ENCODE results near the gene UBAC2. TPM values are rescaled to one million over a fixed set of nuclear protein-coding genes. Genes with fewer than 3 reads are reported as not detected.

Gene UBAC2
- total and polyA plus RNA-seq, 2 of the 4 experiments (the other 2 are of a cell fraction): 20.8 to 36.3 TPM

- Histone ChIP-seq H3K4me1 (ENCODE audit: control insufficient read depth, insufficient read depth, low read length) (no peaks in the 10 kb centered on the region), H4K8ac (ENCODE audit: low read depth in 2 of 2, low read length in 2 of 2) (no peak overlapping the region), H3K4ac (ENCODE audit: low read depth, low read length) (no peak overlapping the region), H2BK120ac (ENCODE audit: low read depth, low read length) (no peak overlapping the region), H3K27ac (ENCODE audit: insufficient read depth, low read length) (no peak overlapping the region), H2AFZ (replicated peaks; ENCODE audit: low read length, poor library complexity) (no peak overlapping the region), H2AK5ac (ENCODE audit: low read depth, low read length) (no peak overlapping the region), H4K5ac (ENCODE audit: low read depth, low read length) (no peak overlapping the region), H3K9ac (ENCODE audit: low read depth, low read length) (no peak overlapping the region), H2BK5ac (ENCODE audit: low read depth, low read length, poor library complexity, severe bottlenecking) (no peak overlapping the region), H3K9me3 (ENCODE audit: control insufficient read depth, insufficient read depth, low read length) (no peaks in the 10 kb centered on the region; the same call in none of the 2 replicates), H2AK9ac (replicated peaks; ENCODE audit: low read depth, low read length, poor library complexity) (no peak overlapping the region), H3K18ac (ENCODE audit: low read depth, low read length) (no peak overlapping the region), H3K9me1 (ENCODE audit: insufficient read depth, low read length) (no peaks in the 10 kb centered on the region), H2BK15ac (ENCODE audit: low read depth, low read length) (no peak overlapping the region), H4K20me1 (ENCODE audit: insufficient read depth, low read length) (0 out of 2 replicates have a peak, but pooled peaks cover 5% of the 10 kb centered on the region), H3K4me3 (ENCODE audit: insufficient read depth, low read depth, low read length) (no peak overlapping the region), H4K91ac (ENCODE audit: insufficient read depth, low read depth, low read length) (no peak overlapping the region), H3K56ac (ENCODE audit: extremely low read depth, insufficient read depth, low read length) (no peak overlapping the region), H3K23ac (ENCODE audit: low read depth, low read length) (no peak overlapping the region), H3K14ac (replicated peaks; ENCODE audit: low read depth, low read length) (no peak overlapping the region), H3K79me1 (ENCODE audit: low read depth in 1 of 2, low read length in 2 of 2) (peaks cover 0 to 6% of the 10 kb centered on the region in 2 experiments; a peak in 3 of 4 replicates), H3K36me3 (ENCODE audit: control insufficient read depth, insufficient read depth, low read length) (peaks cover 5% of the 10 kb centered on the region), H3K27me3 (ENCODE audit: control insufficient read depth, insufficient read depth, low read length) (no peaks in the 10 kb centered on the region), H3K4me2 (ENCODE audit: low read depth, low read length) (no peak overlapping the region), H2BK20ac (ENCODE audit: low read depth, low read length) (no peak overlapping the region)
- TF ChIP-seq RAD21 (IDR thresholded peaks at IDR 0.05; ENCODE audit: low read length) (no peak), RCOR1 (IDR thresholded peaks at IDR 0.05; ENCODE audit: insufficient replicate concordance, low read length) (no peak), CHD1 (IDR thresholded peaks at IDR 0.05; ENCODE audit: low read depth, low read length) (no peak), MAZ (IDR thresholded peaks at IDR 0.05; ENCODE audit: borderline replicate concordance, low read depth, low read length) (no peak), BHLHE40 (IDR thresholded peaks at IDR 0.05; ENCODE audit: low read depth, low read length) (no peak), ELK1 (IDR thresholded peaks at IDR 0.05; ENCODE audit: borderline replicate concordance, low read depth, low read length) (no peak), SMC3 (IDR thresholded peaks at IDR 0.05; ENCODE audit: low read depth, low read length) (no peak), FOS (IDR thresholded peaks at IDR 0.05; ENCODE audit: low read depth, low read length) (no peak), USF2 (IDR thresholded peaks at IDR 0.05; ENCODE audit: low read depth, low read length) (no peak), POLR2A (IDR thresholded peaks at IDR 0.05; ENCODE audit: low read depth, low read length) (no peak), RFX5 (IDR thresholded peaks at IDR 0.05; ENCODE audit: low read depth, low read length) (no peak), CEBPB (IDR thresholded peaks at IDR 0.05; ENCODE audit: low read depth, low read length) (no peak), NFE2L2 (IDR thresholded peaks at IDR 0.05; ENCODE audit: low read depth, low read length) (no peak), MXI1 (IDR thresholded peaks at IDR 0.05; ENCODE audit: borderline replicate concordance, low read depth, low read length) (no peak), MAFK (IDR thresholded peaks at IDR 0.05; ENCODE audit: low read depth, low read length) (no peak)
- TF ChIP-seq, protein P1, sequence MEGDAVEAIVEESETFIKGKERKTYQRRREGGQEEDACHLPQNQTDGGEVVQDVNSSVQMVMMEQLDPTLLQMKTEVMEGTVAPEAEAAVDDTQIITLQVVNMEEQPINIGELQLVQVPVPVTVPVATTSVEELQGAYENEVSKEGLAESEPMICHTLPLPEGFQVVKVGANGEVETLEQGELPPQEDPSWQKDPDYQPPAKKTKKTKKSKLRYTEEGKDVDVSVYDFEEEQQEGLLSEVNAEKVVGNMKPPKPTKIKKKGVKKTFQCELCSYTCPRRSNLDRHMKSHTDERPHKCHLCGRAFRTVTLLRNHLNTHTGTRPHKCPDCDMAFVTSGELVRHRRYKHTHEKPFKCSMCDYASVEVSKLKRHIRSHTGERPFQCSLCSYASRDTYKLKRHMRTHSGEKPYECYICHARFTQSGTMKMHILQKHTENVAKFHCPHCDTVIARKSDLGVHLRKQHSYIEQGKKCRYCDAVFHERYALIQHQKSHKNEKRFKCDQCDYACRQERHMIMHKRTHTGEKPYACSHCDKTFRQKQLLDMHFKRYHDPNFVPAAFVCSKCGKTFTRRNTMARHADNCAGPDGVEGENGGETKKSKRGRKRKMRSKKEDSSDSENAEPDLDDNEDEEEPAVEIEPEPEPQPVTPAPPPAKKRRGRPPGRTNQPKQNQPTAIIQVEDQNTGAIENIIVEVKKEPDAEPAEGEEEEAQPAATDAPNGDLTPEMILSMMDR (conservative IDR thresholded peaks at IDR 0.05; ENCODE audit: low read depth, low read length): no peak
- dilution Hi-C loops (cut with HindIII; ENCODE audit: low sequenced_read_pairs, unreplicated experiment): no loop called here
- 100% methylated on average over 1 of the region's 4 CpGs; no CpG with 5 or more reads in 1 of the 2 experiments for WGBS, 2 experiments (ENCODE audit: extremely low coverage in 2 of 2, insufficient read length in 1 of 2)
- in situ Hi-C loops (cut with MboI; ENCODE audit: low sequenced_read_pairs): no loop called here
- ATAC-seq (ENCODE audit: low read depth): no peak
- BruUV-seq (replicated peaks): no TSS peak
- ChIA-PET POLR2A (ENCODE audit: unreplicated experiment) (no interaction called here), CTCF (interaction anchor here (0.8 to 4.5 kb wide), 5 partner anchors 10 to 169 kb away, joined by 3 to 85 read pairs (median 13); no protein-coding TSS in a partner anchor)
- no peak for DNase-seq
- intact Hi-C loops (cut with micrococcal nuclease): loop anchor here (10.0 kb wide), 2 partner anchors 183 to 423 kb away; no protein-coding TSS in a partner anchor
Measured at GRCh38 chr13:99267927-99268326, 67.3 kb downstream of the UBAC2 start.

All from IMR-90 (cell line).